CD4-positive, alpha-beta T cell treated with Interleukin-17A for 4 hours (primary cell): ENCODE results near the gene HTR7.
"Not testable (repeated sequence)": the region's sequence is repeated elsewhere in the genome, so short reads cannot be mapped to it uniquely, and the experiment has no call there.

Experiments used
- DNase-seq: peaks from one replicate; pipeline ENCODE4 v3.0.0-alpha.2; 2020; ENCODE audit warnings: mixed read lengths

HTR7 gene

GRCh38 chr10:90856964-90857634 lies 740 bp downstream of the HTR7 start:
- peak; percentile 15 for DNase-seq

GRCh38 chr10:90856261-90856660 lies 1.6 kb downstream of the HTR7 start:
- DNase-seq = no peak

- DNase-seq = no peak
Measured at GRCh38 chr10:90855126-90855525, 2.7 kb downstream of the HTR7 start.

- no peak for DNase-seq
Measured at GRCh38 chr10:90849956-90850749, 7.7 kb downstream of the HTR7 start.

- no peak for DNase-seq
Measured at GRCh38 chr10:90847436-90847835, 10.4 kb downstream of the HTR7 start.

- no peak for DNase-seq
Measured at GRCh38 chr10:90846746-90847145, 11.1 kb downstream of the HTR7 start.

GRCh38 chr10:90845726-90846125 lies 12.1 kb downstream of the HTR7 start:
- no peak for DNase-seq

- DNase-seq = no peak
Measured at GRCh38 chr10:90842725-90843124, 15.1 kb downstream of the HTR7 start.

GRCh38 chr10:90837486-90837885 lies 20.4 kb downstream of the HTR7 start:
- DNase-seq = no peak

GRCh38 chr10:90834326-90834725 lies 23.5 kb downstream of the HTR7 start:
- no peak for DNase-seq

GRCh38 chr10:90832111-90832510 lies 25.7 kb downstream of the HTR7 start:
- no peak for DNase-seq

GRCh38 chr10:90822508-90822907 lies 35.3 kb downstream of the HTR7 start:
- DNase-seq = no peak

- DNase-seq = not testable (repeated sequence)
Measured at GRCh38 chr10:90821864-90822263, 36.0 kb downstream of the HTR7 start.

GRCh38 chr10:90819911-90820310 lies 37.9 kb downstream of the HTR7 start:
- no peak for DNase-seq

GRCh38 chr10:90818736-90819135 lies 39.1 kb downstream of the HTR7 start:
- no peak for DNase-seq

GRCh38 chr10:90817128-90817889 lies 40.5 kb downstream of the HTR7 start:
- no peak for DNase-seq

- no peak for DNase-seq
Measured at GRCh38 chr10:90816466-90816865, 41.4 kb downstream of the HTR7 start.

GRCh38 chr10:90813594-90814365 lies 44.1 kb downstream of the HTR7 start:
- DNase-seq = no peak

GRCh38 chr10:90807106-90807505 lies 50.7 kb downstream of the HTR7 start:
- not testable (repeated sequence) for DNase-seq

- no peak for DNase-seq
Measured at GRCh38 chr10:90806677-90807076, 51.2 kb downstream of the HTR7 start.

GRCh38 chr10:90805206-90805605 lies 52.6 kb downstream of the HTR7 start:
- no peak for DNase-seq

- no peak for DNase-seq
Measured at GRCh38 chr10:90804354-90804753, 53.5 kb downstream of the HTR7 start.

- no peak for DNase-seq
Measured at GRCh38 chr10:90801608-90802007, 56.2 kb downstream of the HTR7 start.
